Fibroblast of skin of left quadriceps (primary cell): ENCODE data around the gene ZBTB25.
A peak's percentile ranks its signal among the peaks of the same experiment; 100 is the strongest.

ENCODE experiments used
- DNase-seq, 2 experiments: peaks; one replicate each; pipeline ENCODE4 v3.0.0-alpha.2; 2013; ENCODE audit warnings: low read depth in 2 of 2

The ZBTB25 gene

GRCh38 chr14:64439141-64439540, 64.5 kb downstream of the ZBTB25 start:
- DNase-seq, result no peak

- DNase-seq, result peak; percentile 91 to 92
These were observed 65.3 kb downstream of the ZBTB25 start for GRCh38 chr14:64438181-64438841.

GRCh38 chr14:64434528-64434927, 69.1 kb downstream of the ZBTB25 start:
- DNase-seq, result no peak

- DNase-seq, result no peak
These were observed 79.7 kb downstream of the ZBTB25 start for GRCh38 chr14:64423987-64424386.

GRCh38 chr14:64422756-64423155, 80.9 kb downstream of the ZBTB25 start:
- DNase-seq, result no peak

- no peak for DNase-seq
These were observed 81.6 kb downstream of the ZBTB25 start for GRCh38 chr14:64422005-64422404.

- no peak for DNase-seq
These were observed 82.5 kb downstream of the ZBTB25 start for GRCh38 chr14:64421166-64421565.

- DNase-seq, result no peak
These were observed 84.6 kb downstream of the ZBTB25 start for GRCh38 chr14:64419003-64419402.

- DNase-seq, result no peak
These were observed 85.9 kb downstream of the ZBTB25 start for GRCh38 chr14:64417771-64418125.

- no peak for DNase-seq
These were observed 86.4 kb downstream of the ZBTB25 start for GRCh38 chr14:64417055-64417770.

- DNase-seq, result no peak
These were observed 87.2 kb downstream of the ZBTB25 start for GRCh38 chr14:64416348-64416932.

GRCh38 chr14:64412237-64412636, 91.4 kb downstream of the ZBTB25 start:
- no peak for DNase-seq

- no peak for DNase-seq
These were observed 92.6 kb downstream of the ZBTB25 start for GRCh38 chr14:64411001-64411400.

GRCh38 chr14:64410084-64410774, 93.4 kb downstream of the ZBTB25 start:
- no peak for DNase-seq

GRCh38 chr14:64409126-64409920, 94.3 kb downstream of the ZBTB25 start:
- DNase-seq, result no peak

- no peak for DNase-seq
These were observed 96.3 kb downstream of the ZBTB25 start for GRCh38 chr14:64407329-64407728.

- DNase-seq, result no peak
These were observed 98.3 kb downstream of the ZBTB25 start for GRCh38 chr14:64405295-64405694.

GRCh38 chr14:64401949-64402348, 101.7 kb downstream of the ZBTB25 start:
- DNase-seq, result no peak

GRCh38 chr14:64400829-64401459, 102.7 kb downstream of the ZBTB25 start:
- DNase-seq, result no peak
